HepG2 (cell line): Measurements from ENCODE around the gene C2CD2. TPM values are rescaled to one million over a fixed set of nuclear protein-coding genes. Genes with fewer than 3 reads are reported as not detected.

Source experiments
- ELF1 ChIP-seq: sonication (generic); formaldehyde crosslinking; IDR thresholded peaks from 2 replicates; pipeline ENCODE4 v1.4.0; 2020; ENCODE audit warnings: missing genetic modification reagents
- GMEB1 ChIP-seq: sonication (generic); formaldehyde crosslinking; IDR thresholded peaks from 2 replicates; pipeline ENCODE4 v1.5.1; 2020; ENCODE audit warnings: missing genetic modification reagents, mild to moderate bottlenecking, borderline replicate concordance
- HOXD1 ChIP-seq: sonication (generic); formaldehyde crosslinking; IDR thresholded peaks from 2 replicates; pipeline ENCODE4 v1.5.0; 2020; ENCODE audit warnings: missing genetic modification reagents
- MTA1 ChIP-seq: sonication (generic); formaldehyde crosslinking; IDR thresholded peaks from 2 replicates; pipeline ENCODE4 v1.4.0; 2020; ENCODE audit warnings: missing genetic modification reagents, mild to moderate bottlenecking, borderline replicate concordance
- POLR2G ChIP-seq: fragments of 200-400 bp; formaldehyde crosslinking; IDR thresholded peaks from 2 replicates; pipeline ENCODE4 v1.6.1; 2018; ENCODE audit warnings: mild to moderate bottlenecking, low read depth, low read length, moderate library complexity
- TARDBP ChIP-seq: sonication (generic); formaldehyde crosslinking; IDR thresholded peaks from 2 replicates; pipeline ENCODE4 v1.8.0; 2022; ENCODE audit warnings: mild to moderate bottlenecking, missing genetic modification reagents
- TEAD2 ChIP-seq: sonication (generic); formaldehyde crosslinking; IDR thresholded peaks from 2 replicates; pipeline ENCODE4 v1.9.0; 2021; ENCODE audit warnings: missing genetic modification reagents
- ZBTB44 ChIP-seq: sonication (generic); formaldehyde crosslinking; IDR thresholded peaks from 2 replicates; pipeline ENCODE4 v1.4.0; 2020; ENCODE audit warnings: missing genetic modification reagents
- polyA plus RNA-seq, 8 experiments: library from polyadenylated mRNA; depleted of rRNA in 3 of 8; stranded (reverse) in 7 of 8; unstranded in 1 of 8; fragments of >200 nt; fragmentation: Illumina TruSeq in 4 of 8; extraction: Trizol in 4 of 8; gene quantifications; 2 replicates each; pipeline versions ENCODE4 v1.2.1 to v1.2.3, GENCODE V29; 2011 to 2016; ENCODE audit warnings: low read depth in 4 of 8, missing spikeins in 1 of 8, mixed read lengths in 1 of 8; ENCODE audit not compliant: insufficient read depth in 1 of 8
- total RNA-seq, 5 experiments: library from RNA; depleted of rRNA; stranded (reverse); fragments of >200 nt; fragmentation: Illumina TruSeq; extraction: Trizol; gene quantifications; 2 replicates each; pipeline ENCODE4 v1.2.3, GENCODE V29; 2016; ENCODE audit warnings: low read depth in 1 of 5
- TF ChIP-seq, protein P1 (sequence below): sonication (generic); formaldehyde crosslinking; IDR thresholded peaks from 2 replicates; pipeline ENCODE4 v1.9.0; 2021; ENCODE audit warnings: missing genetic modification reagents, mild to moderate bottlenecking, borderline replicate concordance
- TF ChIP-seq, protein P2 (sequence below): sonication (generic); formaldehyde crosslinking; IDR thresholded peaks from 2 replicates; pipeline ENCODE4 v1.8.0; 2022; ENCODE audit warnings: mild to moderate bottlenecking, missing genetic modification reagents; ENCODE audit not compliant: insufficient replicate concordance
- TF ChIP-seq, protein P3 (sequence below): IDR thresholded peaks from 2 replicates; pipeline ENCODE4 v1.6.1; 2012; ENCODE audit warnings: low read depth, low read length, improper control_type of control experiment
- TF ChIP-seq, protein P4 (sequence below): sonication (generic); formaldehyde crosslinking; IDR thresholded peaks from 2 replicates; pipeline ENCODE4 v1.5.1; 2020; ENCODE audit warnings: mild to moderate bottlenecking, missing genetic modification reagents, borderline replicate concordance
- TF ChIP-seq, protein P5 (sequence below): IDR thresholded peaks from 2 replicates; pipeline ENCODE4 v1.6.1; 2016; ENCODE audit warnings: mild to moderate bottlenecking, missing biosample characterization, missing genetic modification reagents

C2CD2 gene
- total and polyA plus RNA-seq, 2 of the 13 experiments (the other 11 are each of a cell fraction or from before 2014, with no cell fraction given), result 12.5 to 19.7 TPM

- TF ChIP-seq, protein P1, sequence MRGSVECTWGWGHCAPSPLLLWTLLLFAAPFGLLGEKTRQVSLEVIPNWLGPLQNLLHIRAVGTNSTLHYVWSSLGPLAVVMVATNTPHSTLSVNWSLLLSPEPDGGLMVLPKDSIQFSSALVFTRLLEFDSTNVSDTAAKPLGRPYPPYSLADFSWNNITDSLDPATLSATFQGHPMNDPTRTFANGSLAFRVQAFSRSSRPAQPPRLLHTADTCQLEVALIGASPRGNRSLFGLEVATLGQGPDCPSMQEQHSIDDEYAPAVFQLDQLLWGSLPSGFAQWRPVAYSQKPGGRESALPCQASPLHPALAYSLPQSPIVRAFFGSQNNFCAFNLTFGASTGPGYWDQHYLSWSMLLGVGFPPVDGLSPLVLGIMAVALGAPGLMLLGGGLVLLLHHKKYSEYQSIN (CRISPR knock-in tag), result no peak
- TF ChIP-seq, protein P2, sequence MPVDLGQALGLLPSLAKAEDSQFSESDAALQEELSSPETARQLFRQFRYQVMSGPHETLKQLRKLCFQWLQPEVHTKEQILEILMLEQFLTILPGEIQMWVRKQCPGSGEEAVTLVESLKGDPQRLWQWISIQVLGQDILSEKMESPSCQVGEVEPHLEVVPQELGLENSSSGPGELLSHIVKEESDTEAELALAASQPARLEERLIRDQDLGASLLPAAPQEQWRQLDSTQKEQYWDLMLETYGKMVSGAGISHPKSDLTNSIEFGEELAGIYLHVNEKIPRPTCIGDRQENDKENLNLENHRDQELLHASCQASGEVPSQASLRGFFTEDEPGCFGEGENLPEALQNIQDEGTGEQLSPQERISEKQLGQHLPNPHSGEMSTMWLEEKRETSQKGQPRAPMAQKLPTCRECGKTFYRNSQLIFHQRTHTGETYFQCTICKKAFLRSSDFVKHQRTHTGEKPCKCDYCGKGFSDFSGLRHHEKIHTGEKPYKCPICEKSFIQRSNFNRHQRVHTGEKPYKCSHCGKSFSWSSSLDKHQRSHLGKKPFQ (CRISPR knock-in tag), result no peak
- TF ChIP-seq POLR2G, result peak; percentile 19; the same call in 1 of the 2 replicates
- TF ChIP-seq GMEB1 (CRISPR knock-in tag), result peak; percentile 66; the same call in 1 of the 2 replicates
- TF ChIP-seq, protein P3, sequence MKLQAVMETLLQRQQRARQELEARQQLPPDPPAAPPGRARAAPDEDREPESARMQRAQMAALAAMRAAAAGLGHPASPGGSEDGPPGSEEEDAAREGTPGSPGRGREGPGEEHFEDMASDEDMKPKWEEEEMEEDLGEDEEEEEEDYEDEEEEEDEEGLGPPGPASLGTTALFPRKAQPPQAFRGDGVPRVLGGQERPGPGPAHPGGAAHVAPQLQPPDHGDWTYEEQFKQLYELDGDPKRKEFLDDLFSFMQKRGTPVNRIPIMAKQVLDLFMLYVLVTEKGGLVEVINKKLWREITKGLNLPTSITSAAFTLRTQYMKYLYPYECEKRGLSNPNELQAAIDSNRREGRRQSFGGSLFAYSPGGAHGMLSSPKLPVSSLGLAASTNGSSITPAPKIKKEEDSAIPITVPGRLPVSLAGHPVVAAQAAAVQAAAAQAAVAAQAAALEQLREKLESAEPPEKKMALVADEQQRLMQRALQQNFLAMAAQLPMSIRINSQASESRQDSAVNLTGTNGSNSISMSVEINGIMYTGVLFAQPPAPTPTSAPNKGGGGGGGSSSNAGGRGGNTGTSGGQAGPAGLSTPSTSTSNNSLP, result no peak
- no peak for TF ChIP-seq ZBTB44 (CRISPR knock-in tag)
- no peak for TF ChIP-seq TEAD2 (CRISPR knock-in tag)
- TF ChIP-seq ELF1, result no peak
- peak; percentile 72 for TF ChIP-seq TARDBP (CRISPR knock-in tag)
- TF ChIP-seq, protein P4, sequence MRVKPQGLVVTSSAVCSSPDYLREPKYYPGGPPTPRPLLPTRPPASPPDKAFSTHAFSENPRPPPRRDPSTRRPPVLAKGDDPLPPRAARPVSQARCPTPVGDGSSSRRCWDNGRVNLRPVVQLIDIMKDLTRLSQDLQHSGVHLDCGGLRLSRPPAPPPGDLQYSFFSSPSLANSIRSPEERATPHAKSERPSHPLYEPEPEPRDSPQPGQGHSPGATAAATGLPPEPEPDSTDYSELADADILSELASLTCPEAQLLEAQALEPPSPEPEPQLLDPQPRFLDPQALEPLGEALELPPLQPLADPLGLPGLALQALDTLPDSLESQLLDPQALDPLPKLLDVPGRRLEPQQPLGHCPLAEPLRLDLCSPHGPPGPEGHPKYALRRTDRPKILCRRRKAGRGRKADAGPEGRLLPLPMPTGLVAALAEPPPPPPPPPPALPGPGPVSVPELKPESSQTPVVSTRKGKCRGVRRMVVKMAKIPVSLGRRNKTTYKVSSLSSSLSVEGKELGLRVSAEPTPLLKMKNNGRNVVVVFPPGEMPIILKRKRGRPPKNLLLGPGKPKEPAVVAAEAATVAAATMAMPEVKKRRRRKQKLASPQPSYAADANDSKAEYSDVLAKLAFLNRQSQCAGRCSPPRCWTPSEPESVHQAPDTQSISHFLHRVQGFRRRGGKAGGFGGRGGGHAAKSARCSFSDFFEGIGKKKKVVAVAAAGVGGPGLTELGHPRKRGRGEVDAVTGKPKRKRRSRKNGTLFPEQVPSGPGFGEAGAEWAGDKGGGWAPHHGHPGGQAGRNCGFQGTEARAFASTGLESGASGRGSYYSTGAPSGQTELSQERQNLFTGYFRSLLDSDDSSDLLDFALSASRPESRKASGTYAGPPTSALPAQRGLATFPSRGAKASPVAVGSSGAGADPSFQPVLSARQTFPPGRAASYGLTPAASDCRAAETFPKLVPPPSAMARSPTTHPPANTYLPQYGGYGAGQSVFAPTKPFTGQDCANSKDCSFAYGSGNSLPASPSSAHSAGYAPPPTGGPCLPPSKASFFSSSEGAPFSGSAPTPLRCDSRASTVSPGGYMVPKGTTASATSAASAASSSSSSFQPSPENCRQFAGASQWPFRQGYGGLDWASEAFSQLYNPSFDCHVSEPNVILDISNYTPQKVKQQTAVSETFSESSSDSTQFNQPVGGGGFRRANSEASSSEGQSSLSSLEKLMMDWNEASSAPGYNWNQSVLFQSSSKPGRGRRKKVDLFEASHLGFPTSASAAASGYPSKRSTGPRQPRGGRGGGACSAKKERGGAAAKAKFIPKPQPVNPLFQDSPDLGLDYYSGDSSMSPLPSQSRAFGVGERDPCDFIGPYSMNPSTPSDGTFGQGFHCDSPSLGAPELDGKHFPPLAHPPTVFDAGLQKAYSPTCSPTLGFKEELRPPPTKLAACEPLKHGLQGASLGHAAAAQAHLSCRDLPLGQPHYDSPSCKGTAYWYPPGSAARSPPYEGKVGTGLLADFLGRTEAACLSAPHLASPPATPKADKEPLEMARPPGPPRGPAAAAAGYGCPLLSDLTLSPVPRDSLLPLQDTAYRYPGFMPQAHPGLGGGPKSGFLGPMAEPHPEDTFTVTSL (CRISPR knock-in tag), result no peak
- 0 out of 2 replicates have a peak, but pooled peaks have one; percentile 4 for TF ChIP-seq HOXD1 (CRISPR knock-in tag)
- TF ChIP-seq, protein P5, sequence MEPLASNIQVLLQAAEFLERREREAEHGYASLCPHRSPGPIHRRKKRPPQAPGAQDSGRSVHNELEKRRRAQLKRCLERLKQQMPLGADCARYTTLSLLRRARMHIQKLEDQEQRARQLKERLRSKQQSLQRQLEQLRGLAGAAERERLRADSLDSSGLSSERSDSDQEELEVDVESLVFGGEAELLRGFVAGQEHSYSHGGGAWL (CRISPR knock-in tag), result peak; percentile 57; the same call in 1 of the 2 replicates
- no peak for TF ChIP-seq MTA1 (CRISPR knock-in tag)
These were observed at the start of gene C2CD2 (continued) for GRCh38 chr21:41953831-41954653.
